ENCODE measurements around the gene DNAJA3.

Gene DNAJA3

DNA sequence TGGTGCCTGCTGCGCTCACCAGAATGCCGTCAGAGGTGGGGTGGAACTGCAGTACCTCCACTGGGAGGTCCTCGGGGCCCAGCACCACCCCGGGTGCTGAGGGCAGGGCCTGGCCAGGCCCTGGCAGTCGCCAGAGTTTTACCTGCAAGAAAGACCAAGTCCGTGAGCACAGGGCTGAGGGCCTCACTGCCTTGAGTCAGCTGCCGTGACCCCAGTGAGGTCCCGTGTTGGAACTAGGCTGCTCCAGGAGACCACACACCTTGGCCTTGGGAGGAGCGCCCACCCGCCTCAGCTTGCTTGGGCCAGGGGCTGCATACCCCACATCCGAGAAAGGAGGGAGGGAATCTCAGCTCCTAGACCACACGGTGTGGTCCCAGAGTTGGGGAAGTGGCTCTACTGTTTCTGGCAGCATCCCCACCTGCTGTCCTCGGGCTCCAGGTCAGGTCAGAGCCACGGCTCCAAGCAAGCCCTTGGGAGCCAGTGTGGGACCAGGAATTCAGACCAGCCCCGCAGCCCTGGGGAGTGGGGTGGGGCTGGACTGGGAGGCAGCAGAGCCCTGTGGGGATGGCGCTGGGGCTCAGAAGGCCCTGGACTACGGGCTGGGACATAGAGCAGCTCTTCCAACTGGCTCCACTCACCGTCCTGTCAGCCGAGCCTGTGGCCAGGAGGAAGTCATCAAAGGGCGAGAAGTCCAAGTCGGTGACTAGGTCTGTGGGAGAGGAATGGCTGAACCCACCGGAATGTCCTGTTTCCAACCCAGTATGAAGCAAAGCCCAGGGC, 17.9 kb upstream of the DNAJA3 start:
- DNase-seq: no peak

GRCh38 chr16:4408323-4408690, 17.4 kb upstream of the DNAJA3 start:
- no peak for DNase-seq

DNA sequence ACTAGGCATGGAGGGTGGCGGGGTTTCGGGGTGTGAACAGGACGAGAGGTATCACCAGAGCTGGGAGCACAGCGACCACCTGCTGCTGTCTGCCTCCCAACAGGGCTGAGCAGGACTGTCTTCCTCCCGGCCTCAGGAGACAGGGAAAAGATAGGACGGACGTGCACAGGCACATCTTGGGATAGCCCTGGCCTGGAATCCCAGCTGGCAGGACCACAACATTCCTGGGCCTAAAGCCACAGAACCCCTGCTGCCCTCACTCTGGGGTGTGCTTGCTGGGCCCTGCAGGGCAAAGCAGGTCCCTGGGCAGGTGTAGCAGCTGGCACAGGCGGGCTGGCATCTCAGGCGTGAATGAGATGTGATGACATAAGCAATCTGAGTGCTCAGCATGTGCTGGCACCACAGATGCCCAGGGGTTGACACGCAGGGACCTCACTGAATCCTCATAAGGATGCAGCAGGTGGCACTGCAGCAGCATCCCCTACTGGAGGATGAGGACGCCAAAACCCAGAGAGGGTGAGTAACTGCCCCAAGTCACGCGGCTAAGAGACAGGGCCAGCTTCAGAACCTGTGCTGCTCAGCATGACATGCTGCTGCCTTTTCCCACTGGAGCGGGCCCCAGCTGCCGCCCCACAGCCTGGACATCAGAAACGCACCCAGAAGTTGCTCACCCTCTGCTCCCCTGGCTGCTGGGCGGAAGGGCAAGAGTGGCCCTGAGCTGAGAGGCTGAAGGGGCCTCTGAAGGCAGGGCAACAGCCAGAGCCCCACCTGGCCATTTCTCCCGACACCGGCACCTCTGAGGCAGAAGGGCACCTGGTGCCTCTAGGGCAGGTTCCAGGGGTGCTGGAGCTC, 16.4 kb upstream of the DNAJA3 start:
- DNase-seq: peak; percentile 14

- DNase-seq: peak; percentile 44
These were observed 15.2 kb upstream of the DNAJA3 start for GRCh38 chr16:4410335-4411075.

DNA sequence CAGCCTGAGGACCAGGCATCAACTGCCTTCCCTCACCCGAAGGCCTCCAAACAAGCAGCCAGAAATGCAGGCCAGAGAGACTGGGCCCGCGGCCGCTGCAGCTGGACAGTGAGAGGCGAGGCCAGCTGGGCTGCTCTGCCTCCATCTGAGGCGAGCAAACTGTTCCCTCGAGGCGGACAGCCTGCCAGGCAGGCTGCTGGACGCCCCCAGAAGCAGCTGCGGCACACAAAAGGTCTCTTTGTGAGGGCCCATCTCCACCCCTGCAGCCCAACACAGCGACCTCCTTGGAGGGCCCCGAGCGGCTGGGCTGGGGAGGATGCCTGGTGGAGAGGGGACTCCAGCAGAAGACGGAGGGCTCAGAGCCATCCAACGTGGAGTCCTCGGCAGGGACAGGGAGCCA, 14.0 kb upstream of the DNAJA3 start:
- DNase-seq: peak; percentile 5

DNA sequence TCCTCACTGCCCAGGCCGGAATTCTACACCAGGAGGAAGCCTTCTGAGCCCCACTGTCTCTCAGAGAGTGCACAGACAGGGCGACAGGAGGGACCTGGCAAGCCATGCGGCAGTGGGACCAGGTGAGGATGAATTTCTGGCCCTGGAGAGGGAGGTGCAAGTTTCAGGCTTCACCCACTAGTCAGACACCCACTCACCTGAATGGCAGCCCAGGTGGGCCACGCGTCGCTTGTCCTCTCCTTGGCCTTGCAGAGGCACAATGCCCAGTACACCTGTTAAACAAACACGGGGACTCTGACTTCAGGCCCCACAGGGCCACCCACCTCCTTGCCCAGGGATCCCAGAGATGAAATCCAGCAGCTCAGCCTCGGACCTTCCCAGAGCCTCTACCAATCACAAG, 13.5 kb upstream of the DNAJA3 start:
- no peak for DNase-seq

DNA sequence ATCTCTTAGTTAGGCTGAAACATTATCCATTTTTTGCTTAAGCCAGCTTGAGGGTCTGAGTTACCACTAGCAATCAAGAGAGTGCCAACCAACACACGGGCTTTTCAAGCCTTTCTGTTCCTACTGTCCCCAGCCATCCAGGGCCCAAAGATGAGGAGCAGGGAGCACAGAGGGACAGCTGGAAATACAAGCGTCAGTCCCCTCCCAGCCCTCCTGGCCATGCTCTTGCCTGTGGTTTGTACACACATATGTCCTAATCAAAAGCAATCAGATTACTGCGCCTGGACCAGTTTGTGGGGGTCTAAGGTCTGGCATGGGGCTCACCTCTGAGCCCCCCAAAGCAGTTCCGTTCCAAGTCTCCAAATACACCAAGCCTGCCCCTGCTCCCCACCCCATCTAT, 12.8 kb upstream of the DNAJA3 start:
- no peak for DNase-seq

- DNase-seq: no peak
These were observed 11.3 kb upstream of the DNAJA3 start for GRCh38 chr16:4414187-4414917.

DNA sequence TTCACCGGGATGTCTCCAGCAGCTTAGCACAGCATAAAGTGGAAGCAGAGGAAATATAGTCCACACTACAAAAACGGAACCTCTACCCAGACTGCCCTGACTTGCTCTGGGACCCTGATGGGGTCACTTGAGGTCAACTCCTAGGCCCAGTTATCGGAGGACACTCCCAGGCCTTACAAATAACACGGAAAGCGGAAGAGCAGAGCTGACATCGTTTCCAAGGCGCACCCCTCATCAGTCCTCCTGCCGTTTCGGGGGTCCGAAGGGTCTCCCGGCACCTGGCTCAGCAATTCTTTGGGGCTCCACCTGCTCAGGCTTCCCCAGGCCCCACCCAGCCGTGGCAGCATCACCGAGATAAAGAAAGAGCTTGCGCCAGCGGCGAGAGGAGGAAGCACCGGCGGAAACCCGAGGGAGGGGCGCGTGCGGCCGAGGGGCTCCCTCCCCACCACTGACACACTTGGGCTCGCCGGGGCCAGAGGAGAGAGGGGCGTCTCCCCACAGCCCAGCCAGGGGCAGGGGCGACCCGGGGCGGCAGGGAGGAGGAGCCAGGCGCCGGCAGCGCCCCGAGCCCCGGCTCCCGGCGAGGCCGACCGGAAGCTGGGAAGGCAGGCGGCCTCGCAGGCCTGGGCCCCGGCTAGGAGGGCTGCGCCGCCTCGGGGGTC, 10.0 kb upstream of the DNAJA3 start:
- no peak for DNase-seq

- peak; percentile 79 for DNase-seq
These were observed 9.3 kb upstream of the DNAJA3 start, which contains the start of gene CORO7 for GRCh38 chr16:4416200-4417032. TSS of gene CORO7 (minus strand) at chr16:4416596. CDS start at chr16:4416518, 78 bp downstream.

- no peak for DNase-seq
These were observed 6.2 kb upstream of the DNAJA3 start for GRCh38 chr16:4419402-4419959.

DNA sequence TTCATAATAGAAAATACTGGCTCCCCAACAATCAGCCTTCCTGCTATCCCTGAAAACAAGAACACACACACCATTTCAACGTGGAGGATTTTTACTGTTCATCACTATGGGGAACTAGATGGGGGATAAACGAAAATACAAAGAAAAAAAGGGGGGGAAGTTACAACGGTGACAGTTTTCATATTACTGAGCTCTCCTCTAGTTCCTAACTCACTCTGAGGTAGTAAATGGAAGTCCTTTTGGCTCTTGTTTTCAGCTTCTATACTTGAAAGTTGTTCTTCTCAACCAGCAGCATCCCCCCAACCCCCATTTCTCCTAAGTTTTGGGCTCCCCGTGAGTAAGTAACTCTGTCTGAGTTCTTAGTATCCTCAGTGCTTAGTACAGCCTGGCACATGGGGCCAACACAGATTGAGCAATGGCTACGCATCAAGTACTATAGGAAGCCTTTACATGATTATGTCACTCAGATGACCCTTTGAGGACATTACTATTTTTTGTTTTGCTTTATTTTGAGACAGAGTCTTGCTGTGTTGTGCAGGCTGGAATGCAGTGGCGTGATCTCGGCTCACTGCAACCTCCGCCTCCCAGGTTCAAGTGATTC, 5.1 kb upstream of the DNAJA3 start:
- DNase-seq: no peak

DNA sequence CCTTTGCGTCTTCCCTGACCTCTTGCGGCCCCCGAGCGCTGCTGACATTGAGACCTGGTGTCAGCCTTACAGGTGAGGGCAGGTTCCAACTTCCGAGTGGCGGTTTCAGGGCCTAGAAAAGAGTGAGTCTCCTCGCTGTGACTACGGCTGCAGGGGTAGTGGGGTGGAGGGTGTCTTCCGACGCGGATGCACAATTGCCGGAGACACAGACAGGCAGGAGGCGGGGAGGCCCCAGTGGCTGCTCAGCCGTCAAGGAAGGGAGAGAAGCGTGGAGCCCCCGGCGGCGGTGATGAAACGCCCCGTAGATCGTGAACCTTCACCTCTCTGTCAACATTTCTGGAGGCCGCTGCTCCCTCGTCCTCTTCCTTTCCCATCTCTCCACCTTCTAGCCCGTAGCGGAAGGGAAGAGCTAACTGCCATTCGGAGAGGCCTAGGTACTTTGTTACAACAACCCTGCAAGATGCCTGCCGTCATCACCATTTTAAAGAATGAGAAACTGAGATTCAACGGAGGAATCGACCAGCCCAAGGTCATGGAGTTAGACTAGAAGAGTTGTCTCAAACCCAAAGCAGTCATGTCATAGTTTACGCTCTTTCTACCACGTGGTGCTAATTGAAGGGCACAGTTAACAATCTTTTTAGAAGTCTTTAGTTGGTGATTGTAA, 485 bp downstream of the DNAJA3 start:
- DNase-seq: no peak

- no peak for DNase-seq
These were observed 1.2 kb downstream of the DNAJA3 start for GRCh38 chr16:4426722-4427372.

GRCh38 chr16:4428500-4428899, 2.8 kb downstream of the DNAJA3 start:
- no peak for DNase-seq

DNA sequence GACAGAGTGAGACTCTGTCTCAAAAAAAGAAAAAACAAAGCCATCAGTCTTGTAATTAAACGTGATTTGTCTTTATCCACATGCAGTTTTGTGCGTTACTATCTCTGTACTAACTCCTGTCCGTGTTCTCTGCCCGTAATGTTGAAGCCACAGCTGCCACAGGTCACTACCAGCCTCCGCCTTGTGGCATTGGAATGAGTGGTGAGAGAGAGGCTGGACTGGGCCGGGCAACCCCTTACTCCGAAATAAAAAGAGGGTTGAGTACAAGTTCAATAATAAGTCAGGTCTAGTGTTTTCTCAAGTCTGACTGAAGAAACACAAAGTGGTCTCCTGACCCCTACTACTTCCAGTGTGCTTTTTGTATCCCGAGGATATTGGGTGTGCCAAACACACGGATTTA, 5.4 kb downstream of the DNAJA3 start:
- no peak for DNase-seq

DNA sequence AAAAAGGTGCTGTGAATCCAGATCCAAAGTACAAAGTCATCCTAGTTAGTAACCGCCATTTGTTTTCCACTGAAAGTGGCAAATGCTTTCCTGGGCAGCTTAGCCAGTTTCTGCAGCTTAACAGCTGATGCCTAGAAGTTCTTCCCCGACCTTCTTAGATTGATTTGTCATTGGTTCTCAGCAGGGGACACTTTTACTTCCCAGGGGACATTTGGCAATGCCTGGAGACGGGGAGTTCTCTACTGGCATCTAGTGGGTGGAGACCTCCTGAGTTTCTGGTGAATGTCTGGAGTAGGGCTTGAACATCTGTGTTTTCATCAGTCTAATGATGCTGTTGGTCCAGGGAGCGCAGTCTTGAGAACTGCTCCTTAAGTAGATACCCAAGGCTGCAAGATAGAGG, 7.6 kb downstream of the DNAJA3 start:
- DNase-seq: no peak

DNA sequence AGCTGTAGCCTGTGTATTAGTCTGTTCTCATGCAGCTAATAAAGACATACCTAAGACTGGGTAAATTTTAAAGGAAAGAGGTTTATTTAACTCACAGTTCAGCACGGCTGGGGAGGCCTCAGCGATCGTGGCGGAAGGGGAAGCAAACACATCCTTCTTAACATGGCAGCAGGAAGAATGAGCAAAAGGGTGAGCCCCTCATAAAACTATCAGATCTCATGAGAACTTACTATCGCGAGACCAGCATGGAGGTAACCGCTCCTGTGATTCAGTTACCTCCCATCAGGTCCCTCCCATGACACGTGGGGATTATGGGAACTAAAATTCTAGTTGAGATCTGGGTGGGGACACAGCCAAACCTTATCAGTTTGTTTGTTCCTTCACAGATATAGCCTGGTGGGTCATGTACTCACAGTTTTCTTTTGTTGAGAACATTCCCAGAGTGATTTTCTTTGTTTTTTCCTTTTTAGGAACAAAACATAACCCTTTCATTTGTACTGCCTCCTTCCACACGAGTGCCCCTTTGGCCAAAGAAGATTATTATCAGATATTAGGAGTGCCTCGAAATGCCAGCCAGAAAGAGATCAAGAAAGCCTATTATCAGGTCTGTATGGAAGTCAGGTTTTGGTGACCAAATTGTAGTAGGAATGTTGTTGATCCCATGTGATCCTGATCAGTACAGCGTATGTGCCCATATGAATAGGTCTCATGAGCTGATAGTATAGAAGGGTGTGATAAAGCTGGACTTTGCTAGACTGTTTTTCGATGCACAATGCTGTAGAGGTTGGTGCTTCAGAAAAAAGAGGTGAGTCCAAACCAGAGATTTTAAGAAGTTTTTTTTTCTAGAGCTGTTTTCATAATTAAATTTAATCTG, 8.5 kb downstream of the DNAJA3 start:
- no peak for DNase-seq
